Ramos (cell line): ENCODE results near the gene PMPCB.
"Not testable (repeated sequence)": the region's sequence is repeated elsewhere in the genome, so short reads cannot be mapped to it uniquely, and the experiment has no call there.

Experiments used
- in situ Hi-C: fragments of 300-500 bp; cut with MboI; formaldehyde crosslinking; loops from one replicate; pipeline ENCODE4 v1.14.3; 2022; ENCODE audit warnings: low sequenced_read_pairs; ENCODE audit not compliant: unreplicated experiment

PMPCB gene, protein sequence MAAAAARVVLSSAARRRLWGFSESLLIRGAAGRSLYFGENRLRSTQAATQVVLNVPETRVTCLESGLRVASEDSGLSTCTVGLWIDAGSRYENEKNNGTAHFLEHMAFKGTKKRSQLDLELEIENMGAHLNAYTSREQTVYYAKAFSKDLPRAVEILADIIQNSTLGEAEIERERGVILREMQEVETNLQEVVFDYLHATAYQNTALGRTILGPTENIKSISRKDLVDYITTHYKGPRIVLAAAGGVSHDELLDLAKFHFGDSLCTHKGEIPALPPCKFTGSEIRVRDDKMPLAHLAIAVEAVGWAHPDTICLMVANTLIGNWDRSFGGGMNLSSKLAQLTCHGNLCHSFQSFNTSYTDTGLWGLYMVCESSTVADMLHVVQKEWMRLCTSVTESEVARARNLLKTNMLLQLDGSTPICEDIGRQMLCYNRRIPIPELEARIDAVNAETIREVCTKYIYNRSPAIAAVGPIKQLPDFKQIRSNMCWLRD

GRCh38 chr7:103296901-103297836, at the start of gene PMPCB:
Gene PMPCB (plus strand): TSS chr7:103297435. CDS start chr7:103297460, 25 bp downstream.
- in situ Hi-C loops, result loop anchor here (10.0 to 25.0 kb wide), 2 partner anchors 108 to 865 kb away; no protein-coding TSS in a partner anchor

DNA sequence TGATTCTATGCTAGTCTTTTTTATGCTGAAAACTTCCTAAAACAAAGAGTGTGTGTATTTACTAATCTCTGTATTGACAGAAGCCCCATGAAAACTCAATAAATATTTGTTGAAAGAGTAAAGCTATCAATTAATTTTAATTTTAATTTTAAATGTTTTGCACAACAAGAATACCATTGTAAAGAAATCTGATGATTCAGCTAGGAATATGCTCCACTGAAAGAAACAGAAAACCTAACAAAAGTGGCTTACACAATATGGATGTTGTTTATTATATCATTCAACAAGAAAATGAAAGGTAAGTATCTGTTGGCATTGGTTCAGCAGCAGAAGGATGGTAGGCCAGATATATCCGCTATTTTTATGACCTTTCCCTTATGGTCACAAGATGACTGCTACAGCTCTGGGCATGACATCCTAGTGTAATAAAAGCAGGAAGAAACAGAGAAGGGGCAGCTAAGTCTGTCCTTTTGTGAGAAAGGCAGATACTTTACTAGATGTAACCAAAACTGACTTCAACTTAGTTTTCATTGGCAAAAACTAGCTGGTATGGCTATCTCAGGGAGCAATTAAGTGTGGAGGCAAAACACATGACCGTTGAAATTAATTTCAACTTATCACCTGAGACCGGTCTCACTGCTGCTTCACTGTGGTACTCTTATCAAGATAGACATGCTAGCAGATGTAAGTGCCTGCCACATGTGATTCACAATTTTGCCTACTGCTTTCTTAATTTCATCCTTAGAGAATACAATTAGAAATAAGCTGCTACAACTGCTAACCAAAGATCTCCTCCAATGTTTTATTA, 43.3 kb upstream of the PMPCB start:
- in situ Hi-C loops, result not testable (repeated sequence)

DNA sequence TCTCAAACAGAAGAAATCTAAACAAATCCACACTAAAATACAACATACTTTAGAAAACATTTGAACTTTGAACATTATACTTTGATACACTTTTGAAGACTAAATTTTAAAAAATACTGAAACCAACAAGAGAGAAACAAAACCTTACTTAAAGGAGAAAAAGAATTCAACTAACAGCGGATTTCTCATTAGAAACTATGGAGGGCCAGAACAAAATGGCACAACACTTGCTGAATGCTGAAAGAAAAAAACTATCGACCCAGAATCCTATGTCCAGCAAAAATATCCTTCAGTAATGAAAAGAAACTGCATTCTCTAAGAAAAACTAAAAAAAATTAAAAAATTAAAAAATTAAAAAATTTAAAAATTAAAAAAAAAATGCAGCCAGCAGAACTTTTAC, 33.2 kb upstream of the PMPCB start:
- in situ Hi-C loops, result not testable (repeated sequence)

- in situ Hi-C loops, result not testable (repeated sequence)
Measured at GRCh38 chr7:103266229-103266628, 31.0 kb upstream of the PMPCB start.

DNA sequence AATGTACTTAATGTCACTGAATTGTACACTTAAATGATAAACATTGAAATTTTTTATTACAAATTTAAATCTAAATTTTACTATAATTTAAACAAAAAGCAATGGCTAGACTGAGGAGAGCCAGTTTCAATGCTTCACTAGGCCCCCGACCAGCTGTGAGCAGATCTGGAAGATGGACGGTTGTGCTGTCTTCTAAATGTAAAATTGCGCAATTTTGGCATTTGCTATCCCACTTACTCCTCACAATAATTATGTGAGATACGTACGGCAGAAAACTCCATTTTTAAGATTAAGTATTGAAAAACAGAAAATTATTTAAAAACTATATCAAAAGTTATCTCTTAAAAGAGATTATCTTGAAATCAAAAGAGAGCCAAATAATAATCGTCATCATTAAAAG, 23.9 kb upstream of the PMPCB start:
- in situ Hi-C loops, result not testable (repeated sequence)

GRCh38 chr7:103274867-103275266, 22.4 kb upstream of the PMPCB start:
- in situ Hi-C loops, result loop anchor here (25.0 kb wide), 1 partner anchor 887 kb away; no protein-coding TSS in a partner anchor

DNA sequence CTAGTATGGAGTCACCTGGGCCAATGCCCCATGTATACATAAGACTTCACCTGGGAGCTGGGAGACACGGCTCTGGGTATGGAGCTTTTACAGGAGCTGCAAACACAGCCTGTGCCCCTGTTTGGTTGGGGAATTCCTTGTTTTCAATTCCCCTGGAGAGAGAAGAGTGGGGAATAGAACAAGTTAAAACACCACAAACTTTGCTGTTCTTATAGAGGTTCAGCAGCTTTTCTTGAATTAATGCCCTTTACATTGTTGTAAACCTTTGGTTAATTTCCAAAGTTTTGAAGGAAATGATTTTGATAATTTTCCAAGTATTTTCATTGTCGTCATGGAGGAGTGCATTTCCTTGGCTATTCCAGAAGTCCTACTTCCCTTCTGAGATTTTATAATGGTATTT, 19.0 kb upstream of the PMPCB start:
- in situ Hi-C loops, result loop anchor here (25.0 kb wide), 1 partner anchor 884 kb away; no protein-coding TSS in a partner anchor

GRCh38 chr7:103279636-103279962, 17.6 kb upstream of the PMPCB start:
- in situ Hi-C loops, result loop anchor here (25.0 kb wide), 1 partner anchor 883 kb away; no protein-coding TSS in a partner anchor

GRCh38 chr7:103279963-103280802, 17.1 kb upstream of the PMPCB start:
- in situ Hi-C loops, result loop anchor here (25.0 kb wide), 1 partner anchor 882 kb away; no protein-coding TSS in a partner anchor

DNA sequence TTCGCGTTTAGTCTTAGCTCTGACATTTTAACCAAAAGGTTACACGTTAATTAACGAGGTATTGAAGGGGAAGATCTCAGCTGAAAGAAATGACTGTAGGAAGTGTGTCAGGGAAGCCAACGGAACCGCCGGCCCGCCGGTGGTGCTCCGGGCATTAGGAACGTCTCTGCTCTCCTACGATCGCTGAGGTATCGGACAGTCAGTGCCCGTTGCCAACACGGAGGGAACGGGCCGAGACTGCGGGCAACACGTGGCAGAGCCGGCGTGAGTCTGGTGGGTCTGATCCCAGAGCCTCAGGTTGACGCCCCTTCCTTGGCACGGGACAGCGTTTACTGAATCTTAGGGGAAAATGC, 16.5 kb upstream of the PMPCB start:
- in situ Hi-C loops, result loop anchor here (25.0 kb wide), 1 partner anchor 882 kb away; no protein-coding TSS in a partner anchor

GRCh38 chr7:103282802-103283427, 14.3 kb upstream of the PMPCB start:
- in situ Hi-C loops, result loop anchor here (25.0 kb wide), 1 partner anchor 879 kb away; no protein-coding TSS in a partner anchor

GRCh38 chr7:103292122-103292521, 5.1 kb upstream of the PMPCB start:
- in situ Hi-C loops, result loop anchor here (10.0 to 25.0 kb wide), 2 partner anchors 113 to 870 kb away; no protein-coding TSS in a partner anchor

- in situ Hi-C loops, result loop anchor here (10.0 to 25.0 kb wide), 2 partner anchors 111 to 869 kb away; no protein-coding TSS in a partner anchor
Measured at GRCh38 chr7:103293526-103293925, 3.7 kb upstream of the PMPCB start.

- in situ Hi-C loops, result loop anchor here (10.0 to 25.0 kb wide), 2 partner anchors 107 to 864 kb away; no protein-coding TSS in a partner anchor
Measured at GRCh38 chr7:103297837-103298179, 573 bp downstream of the PMPCB start.

DNA sequence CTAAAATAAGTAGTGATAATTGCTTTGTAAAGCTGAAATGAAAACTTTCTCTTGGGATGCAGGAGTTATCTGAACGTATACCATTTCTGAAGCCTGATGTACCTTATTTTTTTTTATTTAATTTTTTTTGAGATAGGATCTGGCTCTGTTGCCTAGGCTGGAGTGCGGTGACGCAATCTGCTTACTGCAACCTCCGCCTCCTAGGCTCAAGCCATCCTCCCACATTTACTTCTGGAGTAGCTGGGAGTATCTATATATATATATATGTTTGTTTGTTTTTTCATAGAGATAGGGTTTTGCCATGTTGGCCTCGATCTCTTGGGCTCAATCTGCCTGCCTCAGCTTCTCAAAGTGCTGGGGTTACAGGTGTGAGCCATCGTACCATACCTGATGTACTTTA, 2.4 kb downstream of the PMPCB start:
- in situ Hi-C loops, result loop anchor here (10.0 to 25.0 kb wide), 2 partner anchors 105 to 863 kb away; no protein-coding TSS in a partner anchor

DNA sequence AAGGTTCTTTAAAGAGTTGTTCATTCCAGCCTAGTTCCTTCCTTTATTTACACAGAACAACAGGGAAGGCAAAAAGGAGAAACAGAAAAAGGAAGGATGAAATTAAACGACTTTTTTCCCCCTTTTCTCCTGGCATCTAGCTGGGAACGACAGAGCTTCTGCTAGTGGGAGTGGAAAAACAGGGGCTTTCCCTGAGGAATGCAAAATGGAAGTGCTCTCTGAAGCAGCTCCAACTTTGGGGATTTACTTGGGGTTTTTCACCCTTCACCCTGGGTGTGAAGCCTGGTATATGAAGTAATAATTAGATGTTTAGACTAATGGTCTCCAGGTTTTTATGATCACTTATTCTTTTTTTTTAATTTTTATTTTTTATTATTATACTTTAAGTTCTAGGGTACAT, 4.2 kb downstream of the PMPCB start:
- in situ Hi-C loops, result no loop called here

GRCh38 chr7:103307503-103308231, 10.4 kb downstream of the PMPCB start:
- in situ Hi-C loops, result no loop called here

GRCh38 chr7:103314852-103315251, 17.6 kb downstream of the PMPCB start:
- in situ Hi-C loops, result no loop called here
